HG03460 (cell line): ENCODE data around the gene RELL2.

Experiments used
- ATAC-seq: cut with Tn5 transposase; IDR thresholded peaks from one replicate; pipeline ENCODE4 v1.9.1; 2021; ENCODE audit not compliant: unreplicated experiment

The RELL2 gene

GRCh38 chr5:141649056-141649688 is 12.4 kb downstream of the RELL2 start:
- no peak for ATAC-seq

- ATAC-seq: no peak
Observed at GRCh38 chr5:141649972-141650371, 13.2 kb downstream of the RELL2 start.

DNA sequence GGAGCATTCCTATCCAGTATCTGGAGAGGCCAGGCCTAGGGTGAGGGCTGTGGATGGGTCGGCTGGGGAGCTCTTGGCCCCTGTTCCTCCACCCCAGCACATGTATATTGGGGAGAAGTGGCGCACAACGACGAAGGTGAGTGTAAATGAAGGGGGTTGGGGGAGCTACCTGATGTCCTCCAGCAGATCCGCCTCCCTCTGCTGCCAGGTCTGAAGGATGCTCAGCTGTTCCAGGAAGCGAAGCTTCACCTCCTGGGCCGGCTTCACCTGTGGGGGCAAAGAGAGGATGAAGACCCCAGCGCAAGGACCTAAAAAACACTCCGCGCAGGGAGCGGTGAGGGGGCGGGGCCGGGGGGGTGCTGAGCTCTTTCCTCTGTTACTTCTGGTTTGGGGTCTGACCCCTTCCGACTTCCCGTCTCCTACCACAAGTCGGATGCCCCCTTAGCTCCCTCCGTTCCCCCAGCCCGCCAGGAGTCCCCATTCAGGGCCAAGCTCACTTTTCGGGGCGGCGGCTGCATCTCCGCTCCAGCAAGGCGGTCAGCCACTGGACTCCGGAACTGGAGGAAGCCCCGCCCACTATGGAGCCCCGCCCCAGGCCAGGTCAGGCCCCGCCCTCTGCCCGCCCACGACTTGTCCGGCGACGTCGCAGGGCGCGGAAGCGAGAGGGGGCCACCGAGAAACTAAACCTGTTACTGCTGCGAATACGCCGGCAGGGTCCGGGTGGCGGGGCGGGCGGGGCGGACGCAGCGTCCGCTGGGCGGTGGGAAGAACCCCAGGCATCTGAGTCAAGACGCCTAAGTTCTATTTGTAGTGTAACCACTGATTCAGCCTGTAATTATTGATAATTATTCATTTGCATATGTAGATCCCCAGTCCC is 14.3 kb downstream of the RELL2 start, which contains the start of gene FCHSD1:
Gene FCHSD1 (minus strand): TSS at position 568 of the 877 bp plus-strand sequence. CDS start 50 bp downstream, at position 518.
- peak; percentile 97 for ATAC-seq

- ATAC-seq: no peak
Observed at GRCh38 chr5:141651728-141652105, 14.9 kb downstream of the RELL2 start.

- no peak for ATAC-seq
Observed at GRCh38 chr5:141654298-141654697, 17.5 kb downstream of the RELL2 start.

- no peak for ATAC-seq
Observed at GRCh38 chr5:141655020-141655419, 18.2 kb downstream of the RELL2 start.

DNA sequence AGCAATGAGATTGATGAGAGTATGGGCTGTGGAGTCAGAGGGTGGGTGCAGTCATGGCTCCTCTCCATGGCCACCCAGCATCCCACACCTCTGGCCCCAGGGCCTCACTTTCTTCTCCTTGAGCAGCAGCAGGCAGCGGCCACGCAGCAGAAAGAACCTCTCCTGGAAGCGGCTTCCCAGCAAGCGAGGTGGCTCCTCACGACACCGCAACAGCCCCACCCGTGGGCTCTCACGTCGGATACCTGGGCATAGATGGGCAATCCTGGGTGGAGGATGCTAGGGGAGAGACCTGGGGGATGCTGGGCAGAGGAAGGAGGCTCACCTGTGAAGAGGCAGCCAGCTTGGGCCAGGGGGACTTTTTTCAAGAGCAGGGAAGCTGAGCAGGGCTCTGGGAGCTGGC is 19.6 kb downstream of the RELL2 start:
- ATAC-seq: no peak

DNA sequence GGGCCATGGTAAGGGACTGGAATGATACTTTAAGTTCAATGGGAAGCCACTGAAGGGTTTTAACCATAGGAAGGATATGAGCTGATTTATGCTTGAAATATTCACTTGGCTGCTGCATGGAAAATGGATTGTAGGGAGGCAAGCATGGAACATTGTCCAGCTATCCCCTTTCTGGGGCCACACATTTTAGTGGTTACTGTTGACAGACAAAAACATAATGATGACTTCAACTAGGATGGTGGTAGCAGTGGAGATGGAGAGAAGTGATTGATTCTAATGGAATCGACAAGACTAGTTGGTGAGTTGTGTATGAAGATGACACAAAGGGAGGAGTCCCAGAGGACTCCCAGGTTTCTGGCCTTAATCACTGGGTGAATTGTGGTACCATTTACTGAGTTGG is 20.6 kb downstream of the RELL2 start:
- no peak for ATAC-seq

DNA sequence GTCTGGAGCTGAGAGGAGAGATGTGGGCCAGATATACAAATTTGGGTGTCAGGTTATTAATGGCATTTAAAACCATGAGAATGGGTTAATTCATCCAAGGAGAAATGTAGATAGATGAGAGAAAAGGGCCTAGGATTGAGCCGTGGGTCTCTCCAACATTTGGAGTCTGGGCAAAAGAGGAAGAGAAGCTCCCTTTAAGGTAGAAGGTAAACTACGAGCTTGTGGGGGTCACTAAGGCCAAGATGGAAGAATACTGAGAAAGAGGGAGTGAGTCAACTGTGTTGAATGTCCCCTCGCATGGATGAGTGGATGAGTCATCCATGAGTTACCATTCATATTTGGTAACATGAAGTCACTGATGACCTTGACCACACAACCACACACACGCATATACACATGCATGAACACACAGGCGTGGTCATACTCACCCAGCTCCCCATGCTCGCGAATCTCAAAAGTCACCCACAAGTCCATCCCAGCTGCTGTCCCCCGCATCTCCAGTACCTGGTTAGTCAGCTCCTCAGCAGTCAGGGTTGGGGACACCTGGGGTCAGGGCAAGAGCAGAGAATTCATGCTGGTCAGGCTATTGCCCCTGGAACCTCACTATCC is 21.2 kb downstream of the RELL2 start:
- peak; percentile 60 for ATAC-seq

DNA sequence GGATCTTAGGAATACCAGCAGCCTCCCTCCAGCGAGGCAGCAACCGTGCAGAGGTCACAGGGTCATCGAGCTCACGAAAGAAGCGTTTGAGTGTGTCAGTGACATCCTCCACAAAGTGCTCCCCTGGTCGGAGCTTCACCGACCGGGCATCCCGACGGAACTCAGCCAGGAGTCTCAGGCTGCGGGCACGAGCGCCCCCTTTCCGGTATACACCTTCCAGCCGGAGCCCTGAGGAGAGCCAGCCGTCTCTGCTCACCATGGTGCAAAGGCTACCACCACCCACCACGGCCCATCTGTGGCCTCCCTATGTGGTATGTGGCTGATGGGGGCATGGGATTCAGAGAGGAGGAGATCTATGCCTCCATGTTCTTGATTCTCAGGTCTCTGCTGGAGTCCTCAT is 25.2 kb downstream of the RELL2 start:
- ATAC-seq: no peak

- ATAC-seq: no peak
Observed at GRCh38 chr5:141663506-141663905, 26.7 kb downstream of the RELL2 start.

GRCh38 chr5:141664733-141665461 is 28.1 kb downstream of the RELL2 start:
- peak; percentile 65 for ATAC-seq

DNA sequence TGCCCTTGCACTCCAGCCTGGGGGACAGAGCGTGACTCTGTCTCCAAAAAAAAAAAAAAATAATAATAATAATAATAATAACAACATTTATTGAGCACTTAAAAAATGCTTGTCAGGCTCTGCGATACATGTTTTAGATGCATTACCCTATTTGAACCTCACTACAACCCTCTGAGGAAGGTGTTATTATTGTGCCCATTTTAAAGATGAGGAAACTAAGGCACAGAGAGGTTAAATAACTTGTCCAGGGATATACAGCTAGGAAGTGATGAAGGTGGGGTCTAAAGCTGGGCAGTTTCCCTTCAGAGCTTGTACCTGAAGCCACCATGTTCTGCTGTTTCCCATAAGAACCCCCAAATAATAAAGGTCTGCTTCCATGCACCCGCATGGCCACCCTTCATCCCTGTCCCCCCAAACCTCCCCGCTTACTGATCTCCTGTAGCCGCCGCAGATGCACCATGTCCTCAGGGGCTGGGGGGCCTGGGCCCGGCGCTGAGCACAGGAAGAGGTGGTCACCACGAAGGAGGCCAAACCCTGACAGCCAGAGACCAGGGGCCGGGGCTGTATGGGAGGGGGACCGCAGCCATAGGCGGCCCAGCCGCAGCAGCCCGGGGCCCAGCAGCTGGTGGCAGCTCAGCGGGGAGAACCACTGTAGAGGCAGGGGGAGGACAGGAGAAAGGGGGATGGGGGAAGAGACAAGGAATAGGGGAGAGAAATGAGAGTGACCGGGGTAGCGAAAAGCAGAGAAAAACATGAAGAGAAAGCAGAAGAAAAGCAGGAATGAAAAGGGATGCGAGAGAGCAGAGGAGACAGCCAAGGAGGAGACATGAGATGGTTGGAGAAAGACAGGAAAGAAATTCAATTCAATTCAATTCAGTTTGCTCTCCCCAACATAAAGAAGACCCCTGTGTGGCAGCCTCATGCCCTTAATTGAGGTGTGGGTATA is 29.5 kb downstream of the RELL2 start:
- ATAC-seq: no peak

DNA sequence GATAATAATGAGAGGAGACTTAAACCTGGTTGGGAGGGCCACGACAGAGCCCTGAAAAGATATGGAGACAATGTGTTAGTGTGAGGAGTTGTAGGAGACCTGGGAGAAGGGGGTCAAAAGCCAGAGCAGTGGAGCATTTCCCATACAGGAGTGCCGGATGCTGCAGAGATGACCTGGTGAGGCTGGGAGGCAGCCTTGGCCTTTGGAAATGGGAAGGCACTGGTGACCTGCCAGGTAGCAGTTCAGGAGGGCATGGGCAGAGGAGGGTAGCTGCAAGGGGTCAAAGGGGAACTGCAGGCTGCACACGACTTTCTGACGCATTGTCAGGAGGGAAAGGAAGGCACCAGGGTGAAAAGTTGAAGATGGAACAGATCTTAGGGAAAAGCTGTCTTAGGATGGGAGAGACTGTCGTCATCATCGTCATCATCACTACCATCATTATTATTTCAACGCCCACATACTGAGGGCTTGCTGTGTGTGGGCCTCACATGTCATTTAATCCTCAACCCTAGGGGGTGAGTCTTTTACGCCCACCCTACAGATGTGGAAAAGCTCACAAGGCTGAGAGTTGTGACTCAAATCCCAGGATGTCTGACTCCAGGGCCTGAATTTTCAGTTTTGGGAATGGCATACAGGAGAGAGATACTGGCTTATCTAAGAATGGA is 31.9 kb downstream of the RELL2 start:
- ATAC-seq: no peak

DNA sequence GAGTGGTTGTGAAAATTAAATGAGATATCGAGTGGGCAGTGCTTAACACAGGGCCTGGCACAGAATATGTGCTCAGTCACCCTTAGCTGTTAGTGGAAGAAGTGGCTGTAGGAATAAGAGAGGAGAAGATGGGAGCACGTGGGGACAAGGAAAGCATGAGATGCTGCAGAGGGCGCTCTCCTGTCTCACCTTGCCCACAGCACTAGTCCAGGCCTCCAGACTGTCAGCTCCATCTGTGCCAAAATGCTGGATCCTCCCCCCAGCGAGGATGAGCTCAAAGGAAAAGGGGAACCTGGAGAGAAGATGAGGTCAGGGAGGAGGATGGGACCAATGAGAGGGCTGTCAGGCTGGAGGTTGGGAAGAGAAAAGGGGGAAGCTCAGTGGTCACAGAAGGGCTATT is 32.7 kb downstream of the RELL2 start:
- ATAC-seq: no peak

GRCh38 chr5:141672071-141672840 is 35.5 kb downstream of the RELL2 start:
- no peak for ATAC-seq

- ATAC-seq: no peak
Observed at GRCh38 chr5:141672841-141673813, 36.3 kb downstream of the RELL2 start.

DNA sequence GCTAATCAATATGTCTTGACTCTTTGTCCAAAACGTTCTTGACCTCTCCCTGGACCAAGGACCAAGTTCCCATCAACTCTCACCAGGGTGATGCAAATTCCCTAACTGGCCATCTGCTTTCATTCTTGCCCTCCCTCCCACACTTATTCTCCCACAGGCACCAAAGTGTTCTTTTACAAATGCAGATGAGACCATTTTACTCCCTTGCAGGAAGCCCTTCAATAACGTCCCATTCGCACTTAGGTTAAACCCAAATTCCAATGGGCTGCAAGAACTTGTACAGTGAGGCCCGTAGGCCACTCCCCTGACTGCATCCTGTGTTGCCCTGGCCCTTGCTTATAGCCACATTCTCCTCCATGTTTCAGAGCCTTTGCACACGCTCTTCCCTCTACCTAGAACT is 38.0 kb downstream of the RELL2 start:
- no peak for ATAC-seq
